Measurements from ENCODE around the gene CACNG4. TPM values are rescaled to one million over a fixed set of nuclear protein-coding genes. Genes with fewer than 3 reads are reported as not detected.

The CACNG4 gene
- total RNA-seq, 1 experiment from 2014 or later, result 40.3 TPM

DNA sequence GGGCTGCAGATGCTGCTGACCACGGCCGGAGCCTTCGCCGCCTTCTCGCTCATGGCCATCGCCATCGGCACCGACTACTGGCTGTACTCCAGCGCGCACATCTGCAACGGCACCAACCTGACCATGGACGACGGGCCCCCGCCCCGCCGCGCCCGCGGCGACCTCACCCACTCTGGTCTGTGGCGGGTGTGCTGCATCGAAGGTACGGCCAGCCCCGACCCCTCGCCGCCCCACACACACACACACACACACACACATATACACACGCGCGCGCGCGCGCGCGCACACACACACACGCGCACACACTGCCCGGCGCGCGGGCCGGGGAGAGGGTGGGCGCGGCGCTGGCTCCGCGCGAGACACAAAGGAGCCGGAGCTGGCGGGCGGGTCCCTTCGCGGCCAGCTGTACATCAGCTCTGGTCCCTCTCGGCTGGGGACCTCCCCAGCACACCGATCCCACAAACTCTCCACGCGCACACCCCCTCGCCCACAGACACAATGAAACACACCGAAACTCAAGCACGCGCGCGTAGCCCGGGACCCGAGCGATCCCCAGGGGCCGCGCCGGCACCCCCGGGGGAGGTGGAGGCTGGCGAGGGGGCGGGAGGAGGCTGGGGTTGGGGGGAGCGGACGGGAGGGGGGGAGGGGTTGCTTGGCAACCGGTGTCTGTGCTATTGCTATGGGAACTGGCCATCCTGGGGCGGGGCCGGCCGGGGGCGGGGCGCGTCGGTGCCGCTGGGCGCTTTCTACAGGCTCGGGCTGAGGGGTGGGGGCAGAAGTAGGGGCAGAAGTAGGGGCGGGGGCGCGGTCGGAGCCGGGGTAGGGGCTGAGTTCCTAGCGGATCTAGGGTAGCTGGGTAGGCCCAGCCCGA lies 658 bp downstream of the CACNG4 start:
- BruUV-seq (replicated peaks), result no TSS peak
- ChIA-PET CTCF (no interaction called here), POLR2A (no interaction called here)
- H3K36me3 ChIP-seq (ENCODE audit: control insufficient read depth, insufficient read depth, low read length), result no peaks in the 10 kb centered on the region; the same call in 1 of the 2 replicates
- in situ Hi-C loops (cut with HindIII; ENCODE audit: low pct_unique_long_range_greater_than_20kb, low sequenced_read_pairs), result no loop called here
- H3K27me3 ChIP-seq (ENCODE audit: control insufficient read depth, insufficient read depth, low read length), result no peaks in the 10 kb centered on the region
- H3K4me3 ChIP-seq (ENCODE audit: low read depth in 2 of 2, low read length in 2 of 2), result peak overlapping the region; percentile 66 to 76
- DNase-seq (ENCODE audit: low read depth, low spot score) (no peak), ATAC-seq (peak; percentile 82)
- no peaks in the 10 kb centered on the region for H3K9me3 ChIP-seq (ENCODE audit: control insufficient read depth, insufficient read depth, low read depth, low read length)
- intact Hi-C loops (cut with micrococcal nuclease; ENCODE audit: unreplicated experiment), result no loop called here
- peak overlapping the region; percentile 54; the same call in 1 of the 2 replicates for H3K27ac ChIP-seq (ENCODE audit: low read length)
- H3K4me1 ChIP-seq (ENCODE audit: control insufficient read depth, insufficient read depth, low read length), result peaks cover 20% of the 10 kb centered on the region
- TF ChIP-seq, protein P1, sequence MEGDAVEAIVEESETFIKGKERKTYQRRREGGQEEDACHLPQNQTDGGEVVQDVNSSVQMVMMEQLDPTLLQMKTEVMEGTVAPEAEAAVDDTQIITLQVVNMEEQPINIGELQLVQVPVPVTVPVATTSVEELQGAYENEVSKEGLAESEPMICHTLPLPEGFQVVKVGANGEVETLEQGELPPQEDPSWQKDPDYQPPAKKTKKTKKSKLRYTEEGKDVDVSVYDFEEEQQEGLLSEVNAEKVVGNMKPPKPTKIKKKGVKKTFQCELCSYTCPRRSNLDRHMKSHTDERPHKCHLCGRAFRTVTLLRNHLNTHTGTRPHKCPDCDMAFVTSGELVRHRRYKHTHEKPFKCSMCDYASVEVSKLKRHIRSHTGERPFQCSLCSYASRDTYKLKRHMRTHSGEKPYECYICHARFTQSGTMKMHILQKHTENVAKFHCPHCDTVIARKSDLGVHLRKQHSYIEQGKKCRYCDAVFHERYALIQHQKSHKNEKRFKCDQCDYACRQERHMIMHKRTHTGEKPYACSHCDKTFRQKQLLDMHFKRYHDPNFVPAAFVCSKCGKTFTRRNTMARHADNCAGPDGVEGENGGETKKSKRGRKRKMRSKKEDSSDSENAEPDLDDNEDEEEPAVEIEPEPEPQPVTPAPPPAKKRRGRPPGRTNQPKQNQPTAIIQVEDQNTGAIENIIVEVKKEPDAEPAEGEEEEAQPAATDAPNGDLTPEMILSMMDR (IDR thresholded peaks at IDR 0.05), result no peak
- TF ChIP-seq, protein P2, sequence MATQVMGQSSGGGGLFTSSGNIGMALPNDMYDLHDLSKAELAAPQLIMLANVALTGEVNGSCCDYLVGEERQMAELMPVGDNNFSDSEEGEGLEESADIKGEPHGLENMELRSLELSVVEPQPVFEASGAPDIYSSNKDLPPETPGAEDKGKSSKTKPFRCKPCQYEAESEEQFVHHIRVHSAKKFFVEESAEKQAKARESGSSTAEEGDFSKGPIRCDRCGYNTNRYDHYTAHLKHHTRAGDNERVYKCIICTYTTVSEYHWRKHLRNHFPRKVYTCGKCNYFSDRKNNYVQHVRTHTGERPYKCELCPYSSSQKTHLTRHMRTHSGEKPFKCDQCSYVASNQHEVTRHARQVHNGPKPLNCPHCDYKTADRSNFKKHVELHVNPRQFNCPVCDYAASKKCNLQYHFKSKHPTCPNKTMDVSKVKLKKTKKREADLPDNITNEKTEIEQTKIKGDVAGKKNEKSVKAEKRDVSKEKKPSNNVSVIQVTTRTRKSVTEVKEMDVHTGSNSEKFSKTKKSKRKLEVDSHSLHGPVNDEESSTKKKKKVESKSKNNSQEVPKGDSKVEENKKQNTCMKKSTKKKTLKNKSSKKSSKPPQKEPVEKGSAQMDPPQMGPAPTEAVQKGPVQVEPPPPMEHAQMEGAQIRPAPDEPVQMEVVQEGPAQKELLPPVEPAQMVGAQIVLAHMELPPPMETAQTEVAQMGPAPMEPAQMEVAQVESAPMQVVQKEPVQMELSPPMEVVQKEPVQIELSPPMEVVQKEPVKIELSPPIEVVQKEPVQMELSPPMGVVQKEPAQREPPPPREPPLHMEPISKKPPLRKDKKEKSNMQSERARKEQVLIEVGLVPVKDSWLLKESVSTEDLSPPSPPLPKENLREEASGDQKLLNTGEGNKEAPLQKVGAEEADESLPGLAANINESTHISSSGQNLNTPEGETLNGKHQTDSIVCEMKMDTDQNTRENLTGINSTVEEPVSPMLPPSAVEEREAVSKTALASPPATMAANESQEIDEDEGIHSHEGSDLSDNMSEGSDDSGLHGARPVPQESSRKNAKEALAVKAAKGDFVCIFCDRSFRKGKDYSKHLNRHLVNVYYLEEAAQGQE (IDR thresholded peaks at IDR 0.05; ENCODE audit: insufficient read depth in 1 of 2, low read depth in 2 of 2, low read length in 1 of 2), result no peak
- TF ChIP-seq SIN3A (IDR thresholded peaks at IDR 0.05; ENCODE audit: borderline replicate concordance, insufficient read depth, low read depth, low read length), result no peak
- TF ChIP-seq TCF7L2 (IDR thresholded peaks at IDR 0.05; ENCODE audit: low read depth, low read length), result no peak
- no peak for TF ChIP-seq POLR2AphosphoS5 (IDR thresholded peaks at IDR 0.05; ENCODE audit: low read depth, low read length)

DNA sequence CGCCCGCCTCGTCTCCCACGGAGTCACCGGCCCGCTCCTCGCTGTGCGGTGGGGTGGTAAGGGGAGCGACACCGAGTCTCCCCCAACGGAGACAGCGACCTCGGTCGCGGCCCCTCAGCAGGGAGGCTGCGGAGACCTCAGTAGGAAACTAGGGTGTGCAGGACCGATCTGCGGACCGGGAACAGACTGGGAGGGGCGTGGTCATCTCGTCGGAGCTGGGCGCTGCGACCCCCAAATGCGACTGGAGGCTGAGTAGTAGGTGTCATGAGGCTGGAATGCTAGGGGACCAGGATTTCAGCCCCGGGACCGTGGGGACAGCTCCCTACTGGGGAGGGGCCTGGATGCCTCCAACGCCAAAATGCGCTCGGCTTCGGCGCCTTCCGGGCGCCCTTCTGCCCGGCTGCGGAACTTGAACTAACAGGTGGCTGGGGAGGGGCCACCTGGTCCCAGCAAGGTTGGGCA lies 1.3 kb downstream of the CACNG4 start:
- intact Hi-C loops (cut with micrococcal nuclease; ENCODE audit: unreplicated experiment) (no loop called here), in situ Hi-C loops (cut with HindIII; ENCODE audit: low pct_unique_long_range_greater_than_20kb, low sequenced_read_pairs) (no loop called here)
- H3K27me3 ChIP-seq (ENCODE audit: control insufficient read depth, insufficient read depth, low read length), result no peaks in the 10 kb centered on the region
- H3K9me3 ChIP-seq (ENCODE audit: control insufficient read depth, insufficient read depth, low read depth, low read length), result no peaks in the 10 kb centered on the region
- peak overlapping the region; percentile 54 for H3K27ac ChIP-seq (ENCODE audit: low read length)
- POLR2A ChIA-PET, result no interaction called here
- H3K36me3 ChIP-seq (ENCODE audit: control insufficient read depth, insufficient read depth, low read length), result no peaks in the 10 kb centered on the region; the same call in 1 of the 2 replicates
- CTCF ChIA-PET, result no interaction called here
- ATAC-seq (peak; percentile 24), DNase-seq (ENCODE audit: low read depth, low spot score) (no peak)
- H3K4me3 ChIP-seq (ENCODE audit: low read depth in 2 of 2, low read length in 2 of 2), result peak overlapping the region; percentile 66 to 76
- peaks cover 20% of the 10 kb centered on the region for H3K4me1 ChIP-seq (ENCODE audit: control insufficient read depth, insufficient read depth, low read length)
- TF ChIP-seq, protein P1 (IDR thresholded peaks at IDR 0.05), result no peak
- TF ChIP-seq POLR2AphosphoS5 (IDR thresholded peaks at IDR 0.05; ENCODE audit: low read depth, low read length) (no peak), SIN3A (IDR thresholded peaks at IDR 0.05; ENCODE audit: borderline replicate concordance, insufficient read depth, low read depth, low read length) (0 out of 2 replicates have a peak, but pooled peaks have one; percentile 58)
- TF ChIP-seq, protein P2 (IDR thresholded peaks at IDR 0.05; ENCODE audit: insufficient read depth in 1 of 2, low read depth in 2 of 2, low read length in 1 of 2), result peak; percentile 31 to 55; a peak in 2 of 4 replicates
- no TSS peak for BruUV-seq (replicated peaks)

Data from Panc1 (cell line).